H1 (cell line): ENCODE results near the gene LRRC28. TPM values are rescaled to one million over a fixed set of nuclear protein-coding genes. Genes with fewer than 3 reads are reported as not detected.

Experiments used
- CTCF ChIA-PET: fragments of 300-600 bp; sonication (Branson Sonifier 250); formaldehyde crosslinking; loops from one replicate; lab custom pipeline; 2021; ENCODE audit not compliant: partially characterized antibody; lab: Charles Lee
- POLR2A ChIA-PET: fragments of 300-600 bp; sonication (Branson Sonifier 250); formaldehyde crosslinking; loops from one replicate; lab custom pipeline; 2021; ENCODE audit warnings: inconsistent platforms; ENCODE audit not compliant: partially characterized antibody; lab: Charles Lee
- DNase-seq, 2 experiments: peaks; one replicate each; pipeline versions ENCODE4 v3.0.0 to v3.0.0-alpha.2; 2010 to 2022; ENCODE audit warnings: low spot score in 2 of 2, low read depth in 1 of 2, mixed read lengths in 1 of 2
- FAIRE-seq: peaks from 2 replicates; lab custom pipeline; 2011; peaks lifted over from hg19 to GRCh38; lab: Jason Lieb, UNC
- H2AFZ ChIP-seq: 2 replicates; pipeline ENCODE4 v1.8.1; 2012; ENCODE audit warnings: low read length, inconsistent platforms
- H2AK5ac ChIP-seq: 2 replicates; pipeline ENCODE4 v1.6.1; 2013; ENCODE audit warnings: low read depth, low read length
- H2BK120ac ChIP-seq: replicated peaks from 2 replicates; pipeline ENCODE3; 2013; ENCODE audit warnings: low read depth, low read length, inconsistent platforms
- H2BK12ac ChIP-seq: 2 replicates; pipeline ENCODE4 v1.6.1; 2013; ENCODE audit warnings: low read depth, low read length
- H2BK15ac ChIP-seq: 2 replicates; pipeline ENCODE4 v1.6.1; 2013; ENCODE audit warnings: low read length
- H2BK20ac ChIP-seq: 2 replicates; pipeline ENCODE4 v1.6.1; 2013; ENCODE audit warnings: low read length
- H2BK5ac ChIP-seq: 2 replicates; pipeline ENCODE4 v1.6.1; 2013; ENCODE audit warnings: low read depth, low read length
- H3K14ac ChIP-seq: 2 replicates; pipeline ENCODE4 v1.6.1; 2013; ENCODE audit warnings: inconsistent platforms; ENCODE audit not compliant: insufficient read length
- H3K18ac ChIP-seq: 2 replicates; pipeline ENCODE4 v1.6.1; 2013; ENCODE audit warnings: low read length; ENCODE audit errors: extremely low read depth
- H3K23ac ChIP-seq: 2 replicates; pipeline ENCODE4 v1.6.1; 2013; ENCODE audit warnings: inconsistent platforms; ENCODE audit not compliant: insufficient read length
- H3K23me2 ChIP-seq: 2 replicates; pipeline ENCODE4 v1.6.1; 2013; ENCODE audit warnings: low read depth, low read length
- H3K27ac ChIP-seq: 2 replicates; pipeline ENCODE4 v1.6.1; 2011; ENCODE audit warnings: low read depth, low read length, inconsistent platforms
- H3K27me3 ChIP-seq, 4 experiments: replicated peaks in 1 of 4; 1 replicate in 1 of 4; 2 replicates in 3 of 4; pipeline versions ENCODE4 v1.6.1 to v1.8.1; 2011 to 2013; ENCODE audit warnings: low read length in 3 of 4, mild to moderate bottlenecking in 3 of 4, inconsistent platforms in 2 of 4, mixed read lengths in 2 of 4, moderate library complexity in 1 of 4; ENCODE audit not compliant: control insufficient read depth in 3 of 4, insufficient read depth in 3 of 4; ENCODE audit errors: extremely low read depth in 1 of 4
- H3K36me3 ChIP-seq, 4 experiments: 2 replicates each; pipeline versions ENCODE4 v1.6.1 to v1.8.1; 2011 to 2013; ENCODE audit warnings: mild to moderate bottlenecking in 4 of 4, low read length in 3 of 4, moderate library complexity in 2 of 4, control low read depth in 1 of 4, inconsistent platforms in 1 of 4; ENCODE audit not compliant: insufficient read depth in 4 of 4, control insufficient read depth in 2 of 4
- H3K4ac ChIP-seq: replicated peaks from 2 replicates; pipeline ENCODE3; 2013; ENCODE audit warnings: low read length, low read depth, mixed read lengths, inconsistent platforms; ENCODE audit not compliant: insufficient read length
- H3K4me1 ChIP-seq, 4 experiments: replicated peaks in 1 of 4; 1 replicate in 1 of 4; 2 replicates in 3 of 4; pipeline versions ENCODE4 v1.6.1 to v1.8.1; 2011 to 2013; ENCODE audit warnings: low read length in 3 of 4, inconsistent platforms in 2 of 4, mixed read lengths in 1 of 4; ENCODE audit not compliant: insufficient read depth in 4 of 4, control insufficient read depth in 3 of 4
- H3K4me2 ChIP-seq, 2 experiments: 2 replicates each; pipeline versions ENCODE4 v1.6.1 to v1.8.1; 2011 to 2013; ENCODE audit warnings: low read depth in 2 of 2, low read length in 2 of 2, control low read depth in 1 of 2, inconsistent platforms in 1 of 2, mild to moderate bottlenecking in 1 of 2; ENCODE audit not compliant: insufficient read depth in 1 of 2
- H3K4me3 ChIP-seq, 4 experiments: fragments of 200-600, 300-600 bp in 1 of 4; sonication (generic), shearing (Covaris generic), sonication (Bioruptor Twin) in 1 of 4; 2 replicates each; pipeline versions ENCODE4 v1.5.1 to v1.8.1; 2011 to 2016; ENCODE audit warnings: low read length in 4 of 4, low read depth in 3 of 4, control low read depth in 2 of 4, inconsistent platforms in 2 of 4, mild to moderate bottlenecking in 2 of 4, mixed read lengths in 1 of 4, moderate library complexity in 1 of 4; ENCODE audit not compliant: insufficient read depth in 2 of 4; ENCODE audit errors: extremely low read depth in 1 of 4
- H3K56ac ChIP-seq: replicated peaks from 2 replicates; pipeline ENCODE3; 2013; ENCODE audit warnings: low read depth, mild to moderate bottlenecking, mixed read lengths, low read length, inconsistent platforms; ENCODE audit not compliant: insufficient read length
- H3K79me1 ChIP-seq: 2 replicates; pipeline ENCODE4 v1.6.1; 2013; ENCODE audit warnings: low read depth, low read length, control low read depth
- H3K79me2 ChIP-seq, 2 experiments: 2 replicates each; pipeline versions ENCODE4 v1.6.1 to v1.8.1; 2012 to 2013; ENCODE audit warnings: low read length in 2 of 2, mild to moderate bottlenecking in 2 of 2, inconsistent platforms in 1 of 2; ENCODE audit not compliant: insufficient read depth in 2 of 2, control insufficient read depth in 1 of 2
- H3K9ac ChIP-seq, 4 experiments: replicated peaks in 1 of 4; 1 replicate in 1 of 4; 2 replicates in 3 of 4; pipeline versions ENCODE4 v1.6.1 to v1.8.1; 2011 to 2013; ENCODE audit warnings: low read depth in 3 of 4, low read length in 3 of 4, control low read depth in 2 of 4, mild to moderate bottlenecking in 2 of 4, moderate library complexity in 2 of 4, inconsistent platforms in 1 of 4; ENCODE audit errors: extremely low read depth in 1 of 4
- H3K9me3 ChIP-seq, 2 experiments: 2 replicates each; pipeline versions ENCODE4 v1.6.1 to v1.8.1; 2012 to 2013; ENCODE audit warnings: mild to moderate bottlenecking in 2 of 2, moderate library complexity in 2 of 2, control low read depth in 1 of 2, inconsistent platforms in 1 of 2, low read depth in 1 of 2, low read length in 1 of 2, mixed read lengths in 1 of 2; ENCODE audit not compliant: insufficient read depth in 2 of 2
- H4K20me1 ChIP-seq, 2 experiments: replicated peaks in 1 of 2; 2 replicates each; pipeline versions ENCODE3 to v1.8.1; 2011 to 2013; ENCODE audit warnings: inconsistent platforms in 2 of 2, low read length in 2 of 2, mild to moderate bottlenecking in 1 of 2; ENCODE audit not compliant: insufficient read depth in 2 of 2, control insufficient read depth in 1 of 2
- H4K5ac ChIP-seq: 2 replicates; pipeline ENCODE4 v1.6.1; 2013; ENCODE audit warnings: low read length, low read depth, mixed read lengths, inconsistent platforms; ENCODE audit not compliant: insufficient read length
- H4K8ac ChIP-seq: 2 replicates; pipeline ENCODE4 v1.8.0; 2013; ENCODE audit warnings: mild to moderate bottlenecking, moderate library complexity, low read length, inconsistent platforms; ENCODE audit not compliant: insufficient read depth; ENCODE audit errors: extremely low read depth
- H4K91ac ChIP-seq: replicated peaks from 2 replicates; pipeline ENCODE3; 2013; ENCODE audit warnings: low read length, mixed read lengths, inconsistent platforms; ENCODE audit not compliant: insufficient read length
- BACH1 ChIP-seq: IDR thresholded peaks from 2 replicates; pipeline ENCODE4 v1.6.1; 2012; ENCODE audit warnings: low read length, improper control_type of control experiment
- CHD2 ChIP-seq: IDR thresholded peaks from 2 replicates; pipeline ENCODE4 v1.6.1; 2012; ENCODE audit warnings: low read length, improper control_type of control experiment
- CREB1 ChIP-seq: IDR thresholded peaks from 2 replicates; pipeline ENCODE4 v1.6.1; 2012; ENCODE audit warnings: inconsistent platforms
- EP300 ChIP-seq, 2 experiments: IDR thresholded peaks; 1 replicate in 1 of 2; 2 replicates in 1 of 2; pipeline ENCODE4 v1.6.1; 2011 to 2012; ENCODE audit warnings: low read depth in 2 of 2, low read length in 2 of 2, mild to moderate bottlenecking in 2 of 2, borderline replicate concordance in 1 of 2, inconsistent platforms in 1 of 2, moderate library complexity in 1 of 2
- FOSL1 ChIP-seq: IDR thresholded peaks from 2 replicates; pipeline ENCODE4 v1.6.1; 2011; ENCODE audit warnings: mild to moderate bottlenecking, low read depth, low read length, moderate library complexity; ENCODE audit not compliant: insufficient read depth
- GABPA ChIP-seq: IDR thresholded peaks from 2 replicates; pipeline ENCODE4 v1.6.1; 2011; ENCODE audit warnings: mild to moderate bottlenecking, low read length, moderate library complexity, borderline replicate concordance; ENCODE audit not compliant: insufficient read depth
- NANOG ChIP-seq: IDR thresholded peaks from 2 replicates; pipeline ENCODE4 v1.6.1; 2011; ENCODE audit warnings: low read length, low read depth, mild to moderate bottlenecking, inconsistent platforms; ENCODE audit not compliant: insufficient read depth, poor library complexity, severe bottlenecking
- NRF1 ChIP-seq: IDR thresholded peaks from 2 replicates; pipeline ENCODE4 v1.6.1; 2011; ENCODE audit warnings: mild to moderate bottlenecking, low read depth, low read length, improper control_type of control experiment
- RNF2 ChIP-seq: fragments of 200-900, 300-1000 bp; sonication (generic); IDR thresholded peaks from 2 replicates; pipeline ENCODE4 v1.7.1; 2016; ENCODE audit warnings: borderline replicate concordance, low read depth, mild to moderate bottlenecking, antibody characterized with exemption, low read length; ENCODE audit not compliant: poor library complexity, severe bottlenecking; ENCODE audit errors: missing control alignments
- SAP30 ChIP-seq: fragments of 300-600 bp; sonication (generic); IDR thresholded peaks from 2 replicates; pipeline ENCODE4 v1.7.1; 2012; ENCODE audit warnings: low read length, moderate library complexity, mild to moderate bottlenecking, inconsistent platforms; ENCODE audit not compliant: insufficient read depth, insufficient replicate concordance
- TCF12 ChIP-seq: IDR thresholded peaks from 2 replicates; pipeline ENCODE4 v1.6.1; 2011; ENCODE audit warnings: low read depth, mild to moderate bottlenecking, low read length
- WGBS, 2 experiments: shearing (Covaris generic) in 1 of 2; methylation state at CpG; one replicate each; pipeline versions ENCODE4 v1.1.6 to v1.1.7; 2013 to 2015; ENCODE audit warnings: low lambda C conversion rate in 2 of 2, mixed read lengths in 2 of 2, inconsistent platforms in 1 of 2, low coverage in 1 of 2, missing lambda C conversion rate in 1 of 2; ENCODE audit not compliant: insufficient replicate concordance in 2 of 2, insufficient coverage in 1 of 2, insufficient read length in 1 of 2; ENCODE audit errors: extremely low coverage in 1 of 2, missing lambda C conversion rate in 1 of 2; 5-methylcytosine and 5-hydroxymethylcytosine counted together
- polyA plus RNA-seq, 7 experiments: library from polyadenylated mRNA; depleted of rRNA in 3 of 7; stranded (reverse) in 5 of 7; unstranded in 2 of 7; fragments of >200 nt in 5 of 7; fragments of 200-250 nt in 2 of 7; gene quantifications; 1 replicate in 5 of 7; 2 replicates in 1 of 7; 4 replicates in 1 of 7; pipeline versions ENCODE4 v1.2.1 to v1.2.3, GENCODE V29; 2011 to 2013; ENCODE audit warnings: missing spikeins in 2 of 7, mixed read lengths in 2 of 7
- total RNA-seq: library from RNA; stranded (reverse); fragmentation: NEBNext Ultra II Directional; extraction: Animal tissue kit (Norgen Biotek cat#: 25700); gene quantifications from 2 replicates; pipeline ENCODE4 v1.2.1, GENCODE V29; 2021

LRRC28 gene
- total and polyA plus RNA-seq, 2 of the 8 experiments (the other 6 are each of a cell fraction or from before 2014, with no cell fraction given): 20.2 to 23.3 TPM

DNA sequence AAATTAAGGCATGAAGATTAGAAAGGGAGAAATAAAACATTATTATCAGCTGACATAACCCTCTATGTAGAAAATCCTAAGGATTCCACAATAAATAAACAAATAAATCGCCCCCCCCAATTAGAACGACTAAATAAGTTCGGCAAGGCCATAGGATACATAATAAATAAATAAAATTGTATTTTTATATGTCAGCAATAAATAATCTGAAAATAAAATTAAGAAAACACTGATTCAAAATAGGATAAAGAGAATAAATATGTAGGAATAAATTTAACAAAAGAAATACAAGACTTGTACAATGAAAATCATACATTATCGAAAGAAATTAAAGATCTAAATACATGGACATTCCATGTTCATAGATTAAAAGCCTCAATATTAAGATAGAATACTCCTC lies 7.0 kb upstream of the LRRC28 start:
- no peak overlapping the region for H3K27ac ChIP-seq
- H3K23me2 ChIP-seq: no peaks in the 10 kb centered on the region
- H4K91ac ChIP-seq: no peak overlapping the region
- no peak overlapping the region for H3K9ac ChIP-seq
- H3K4ac ChIP-seq: no peak overlapping the region
- H2BK5ac ChIP-seq: no peak overlapping the region
- H4K20me1 ChIP-seq: no peaks in the 10 kb centered on the region
- H3K4me2 ChIP-seq: no peak overlapping the region
- no peak overlapping the region for H3K56ac ChIP-seq
- peaks cover 0 to 24% of the 10 kb centered on the region in 2 experiments; a peak in 2 of 4 replicates for H3K79me2 ChIP-seq
- FAIRE-seq (no peak), DNase-seq (no peak)
- H3K9me3 ChIP-seq: no peaks in the 10 kb centered on the region
- WGBS, 2 experiments: 85% methylated on average over 4 of the region's 4 CpGs; no CpG with 5 or more reads in 1 of the 2 experiments
- no peak overlapping the region for H3K4me3 ChIP-seq
- no peak overlapping the region for H4K8ac ChIP-seq
- H2BK15ac ChIP-seq: no peak overlapping the region
- H3K36me3 ChIP-seq: peaks cover 0 to 3% (median 0%) of the 10 kb centered on the region in 4 experiments; a peak in 3 of 8 replicates
- peaks cover 4% of the 10 kb centered on the region; the same call in 1 of the 2 replicates for H3K79me1 ChIP-seq
- ChIA-PET POLR2A (no interaction called here), CTCF (no interaction called here)
- no peaks in the 10 kb centered on the region for H3K27me3 ChIP-seq
- H2AFZ ChIP-seq: no peak overlapping the region
- H3K18ac ChIP-seq: no peak overlapping the region
- H2AK5ac ChIP-seq: no peak overlapping the region
- no peak overlapping the region for H2BK20ac ChIP-seq
- H3K4me1 ChIP-seq: no peaks in the 10 kb centered on the region; a peak in 1 of 7 replicates
- no peak overlapping the region for H3K14ac ChIP-seq
- H3K23ac ChIP-seq: no peak overlapping the region
- H4K5ac ChIP-seq: no peak overlapping the region
- H2BK12ac ChIP-seq: no peak overlapping the region
- no peak overlapping the region for H2BK120ac ChIP-seq
- no peak for TF ChIP-seq NANOG
- TF ChIP-seq RNF2: no peak
- no peak for TF ChIP-seq FOSL1
- TF ChIP-seq TCF12: no peak
- no peak for TF ChIP-seq EP300 (IDR thresholded peaks at IDR 0.05; ENCODE audit: borderline replicate concordance in 1 of 2, low read depth in 2 of 2, low read length in 2 of 2)
- TF ChIP-seq CREB1: no peak
- no peak for TF ChIP-seq CHD2
- TF ChIP-seq GABPA: no peak
- no peak for TF ChIP-seq SAP30
- no peak for TF ChIP-seq BACH1
- no peak for TF ChIP-seq NRF1
